ENCODE results near the gene ITFG1. TPM values are rescaled to one million over a fixed set of nuclear protein-coding genes. Genes with fewer than 3 reads are reported as not detected.
A peak's percentile ranks its signal among the peaks of the same experiment; 100 is the strongest.

Gene ITFG1
- total and polyA plus RNA-seq, 2 of the 13 experiments (the other 11 are each of a cell fraction or from before 2014, with no cell fraction given) = 74.5 to 150 TPM

- Histone ChIP-seq H3K27ac (ENCODE audit: extremely low read length, insufficient read depth, low read length) (no peak overlapping the region), H3K4me3 (replicated peaks in 1 of 3; ENCODE audit: insufficient read depth in 1 of 3, low read depth in 2 of 3, low read length in 3 of 3) (no peak overlapping the region), H2AFZ (ENCODE audit: low read length) (no peak overlapping the region), H3K27me3 (ENCODE audit: control insufficient read depth in 1 of 2, insufficient read depth in 2 of 2, low read length in 2 of 2) (no peaks in the 10 kb centered on the region; a peak in 1 of 5 replicates), H3K36me3 (replicated peaks in 1 of 2; ENCODE audit: control insufficient read depth in 1 of 2, insufficient read depth in 2 of 2, low read length in 2 of 2) (peaks cover 1 to 8% of the 10 kb centered on the region in 2 experiments; a peak in 3 of 5 replicates), H3K79me2 (ENCODE audit: insufficient read depth, low read length) (peaks cover 46% of the 10 kb centered on the region), H3K9ac (ENCODE audit: insufficient read depth, low read depth, low read length) (no peak overlapping the region), H3K9me3 (ENCODE audit: low read length) (no peaks in the 10 kb centered on the region), H4K20me1 (ENCODE audit: insufficient read depth, low read length) (no peaks in the 10 kb centered on the region), H3K4me2 (ENCODE audit: low read depth, low read length) (no peak overlapping the region), H3K4me1 (ENCODE audit: insufficient read depth, low read length) (peaks cover 64% of the 10 kb centered on the region)
- ChIA-PET CTCF (ENCODE audit: low intra/inter-chr PET ratio, low total read pairs) (no interaction called here), POLR2A (no interaction called here)
- in situ Hi-C loops (cut with HindIII; ENCODE audit: extremely low pct_ligation_motif_present, low pct_unique_long_range_greater_than_20kb) = no loop called here
- no peak for TF ChIP-seq HDAC1 (CRISPR knock-in tag; IDR thresholded peaks at IDR 0.05)
- 0 out of 2 replicates have a peak, but pooled peaks have one; percentile 25 for TF ChIP-seq ZNF652 (CRISPR knock-in tag; IDR thresholded peaks at IDR 0.05; ENCODE audit: borderline replicate concordance, low read depth)
- no peak for FAIRE-seq
- no peak for DNase-seq (ENCODE audit: low spot score)
- no peak for ATAC-seq
- no TSS peak for BruUV-seq (replicated peaks)
- intact Hi-C loops (cut with micrococcal nuclease; ENCODE audit: unreplicated experiment) = no loop called here
- 99% methylated on average over 2 of the region's 2 CpGs for WGBS (ENCODE audit: low lambda C conversion rate)
Observed at GRCh38 chr16:47465919-47466630, 5.2 kb upstream of the ITFG1 start.

- intact Hi-C loops (cut with micrococcal nuclease; ENCODE audit: unreplicated experiment) = loop anchor here (5.0 kb wide), 1 partner anchor 322 kb away; the partner anchor contains the start of gene NETO2
- peaks cover 0 to 8% of the 10 kb centered on the region in 2 experiments; a peak in 2 of 5 replicates for H3K36me3 ChIP-seq (replicated peaks in 1 of 2; ENCODE audit: control insufficient read depth in 1 of 2, insufficient read depth in 2 of 2, low read length in 2 of 2)
- peak overlapping the region; percentile 67; the same call in 1 of the 2 replicates for H3K4me2 ChIP-seq (ENCODE audit: low read depth, low read length)
- in situ Hi-C loops (cut with HindIII; ENCODE audit: extremely low pct_ligation_motif_present, low pct_unique_long_range_greater_than_20kb) = no loop called here
- no peak overlapping the region for H3K9ac ChIP-seq (ENCODE audit: insufficient read depth, low read depth, low read length)
- ChIA-PET POLR2A (interaction anchor here (6.2 kb wide), 1 partner anchor 11 kb away, joined by 37 read pairs; no protein-coding TSS in a partner anchor), CTCF (ENCODE audit: low intra/inter-chr PET ratio, low total read pairs) (no interaction called here)
- ATAC-seq (no peak), FAIRE-seq (no peak), DNase-seq (ENCODE audit: low spot score) (no peak)
- H3K9me3 ChIP-seq (ENCODE audit: low read length) = no peaks in the 10 kb centered on the region
- no peak overlapping the region for H3K27ac ChIP-seq (ENCODE audit: extremely low read length, insufficient read depth, low read length)
- 96% methylated on average over 11 of the region's 11 CpGs for WGBS (ENCODE audit: low lambda C conversion rate)
- no peaks in the 10 kb centered on the region for H4K20me1 ChIP-seq (ENCODE audit: insufficient read depth, low read length)
- BruUV-seq (replicated peaks) = no TSS peak
- H3K27me3 ChIP-seq (ENCODE audit: control insufficient read depth in 1 of 2, insufficient read depth in 2 of 2, low read length in 2 of 2) = no peaks in the 10 kb centered on the region; a peak in 1 of 5 replicates
- TF ChIP-seq ZNF235 (CRISPR knock-in tag; IDR thresholded peaks at IDR 0.05; ENCODE audit: borderline replicate concordance) = no peak
- TF ChIP-seq, protein P1, sequence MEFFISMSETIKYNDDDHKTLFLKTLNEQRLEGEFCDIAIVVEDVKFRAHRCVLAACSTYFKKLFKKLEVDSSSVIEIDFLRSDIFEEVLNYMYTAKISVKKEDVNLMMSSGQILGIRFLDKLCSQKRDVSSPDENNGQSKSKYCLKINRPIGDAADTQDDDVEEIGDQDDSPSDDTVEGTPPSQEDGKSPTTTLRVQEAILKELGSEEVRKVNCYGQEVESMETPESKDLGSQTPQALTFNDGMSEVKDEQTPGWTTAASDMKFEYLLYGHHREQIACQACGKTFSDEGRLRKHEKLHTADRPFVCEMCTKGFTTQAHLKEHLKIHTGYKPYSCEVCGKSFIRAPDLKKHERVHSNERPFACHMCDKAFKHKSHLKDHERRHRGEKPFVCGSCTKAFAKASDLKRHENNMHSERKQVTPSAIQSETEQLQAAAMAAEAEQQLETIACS (CRISPR knock-in tag; IDR thresholded peaks at IDR 0.05) = no peak
- no peak overlapping the region for H2AFZ ChIP-seq (ENCODE audit: low read length)
- H3K4me1 ChIP-seq (ENCODE audit: insufficient read depth, low read length) = peaks cover 63% of the 10 kb centered on the region
- peaks cover 53% of the 10 kb centered on the region for H3K79me2 ChIP-seq (ENCODE audit: insufficient read depth, low read length)
- no peak overlapping the region for H3K4me3 ChIP-seq (replicated peaks in 1 of 3; ENCODE audit: insufficient read depth in 1 of 3, low read depth in 2 of 3, low read length in 3 of 3)
Observed at GRCh38 chr16:47463771-47464624, 3.1 kb upstream of the ITFG1 start.

Measured in HepG2 (cell line).